ENCODE data around the gene TPPP. TPM values are rescaled to one million over a fixed set of nuclear protein-coding genes. Genes with fewer than 3 reads are reported as not detected.

The TPPP gene
- total and polyA plus RNA-seq, 9 donors = 3.6 to 14.2 (median 7.0) TPM

DNA sequence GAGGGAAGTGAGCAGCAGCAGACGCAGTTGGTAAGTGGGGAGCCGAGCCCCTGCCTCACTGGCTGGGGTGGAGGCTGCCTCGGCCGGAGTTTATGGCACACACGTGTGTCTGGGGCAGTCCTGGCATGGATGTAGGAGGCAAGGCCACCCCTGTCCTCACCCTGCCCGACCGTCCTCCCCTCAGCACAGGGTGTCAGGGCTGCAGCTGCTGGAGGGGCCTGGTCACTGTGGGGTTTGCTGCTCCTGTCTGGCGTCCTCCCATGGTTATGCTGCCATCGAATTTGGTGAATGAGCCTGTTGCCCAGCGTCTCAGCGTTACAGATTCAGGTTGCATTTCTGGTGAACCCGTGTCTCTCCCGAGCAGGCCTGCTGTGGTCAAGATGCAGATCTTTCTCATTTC lies 48.6 kb downstream of the TPPP start:
- Histone ChIP-seq H3K27me3 (ENCODE audit: control insufficient read depth, insufficient read depth, low read length) (no peaks in the 10 kb centered on the region), H3K36me3 (ENCODE audit: control insufficient read depth, insufficient read depth, low read length) (peaks cover 39% of the 10 kb centered on the region), H3K27ac (ENCODE audit: low read length) (no peak overlapping the region), H3K4me3 (ENCODE audit: low read length) (no peak overlapping the region), H3K9me3 (replicated peaks; ENCODE audit: control insufficient read depth, low read depth, low read length) (no peaks in the 10 kb centered on the region), H3K4me1 (ENCODE audit: control insufficient read depth, insufficient read depth, low read length) (peaks cover 14% of the 10 kb centered on the region)
- WGBS (ENCODE audit: insufficient coverage) = 66% methylated on average over 5 of the region's 13 CpGs
- DNase-seq = no peak

DNA sequence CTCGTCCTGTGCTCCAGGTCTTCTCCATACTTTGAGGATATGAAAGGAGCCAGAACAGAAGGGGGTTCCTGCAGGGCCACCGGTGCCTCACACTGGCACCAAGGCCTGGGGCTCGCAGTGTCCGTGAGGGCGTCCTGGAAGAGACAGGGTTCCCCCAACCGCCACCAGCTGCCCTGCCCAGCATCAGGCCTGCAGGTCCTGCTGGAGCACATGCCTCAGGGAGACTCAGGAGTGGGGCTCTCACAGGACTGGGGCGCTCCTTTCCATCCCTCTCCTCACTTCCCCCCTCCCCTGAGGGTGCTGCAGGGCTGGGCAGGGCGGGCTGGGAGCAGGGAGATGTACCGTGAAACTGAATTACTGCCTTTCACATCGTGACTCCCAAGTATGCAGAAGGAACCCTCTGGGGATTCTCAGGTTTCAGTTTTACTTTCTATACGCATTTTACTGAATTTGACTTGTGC lies 49.3 kb downstream of the TPPP start:
- peaks cover 14% of the 10 kb centered on the region for H3K4me1 ChIP-seq (ENCODE audit: control insufficient read depth, insufficient read depth, low read length)
- WGBS (ENCODE audit: insufficient coverage) = 80% methylated on average over 7 of the region's 11 CpGs
- peaks cover 43% of the 10 kb centered on the region for H3K36me3 ChIP-seq (ENCODE audit: control insufficient read depth, insufficient read depth, low read length)
- DNase-seq = peak; percentile 63
- no peak overlapping the region for H3K4me3 ChIP-seq (ENCODE audit: low read length)
- no peaks in the 10 kb centered on the region for H3K27me3 ChIP-seq (ENCODE audit: control insufficient read depth, insufficient read depth, low read length)
- H3K27ac ChIP-seq (ENCODE audit: low read length) = no peak overlapping the region
- no peaks in the 10 kb centered on the region for H3K9me3 ChIP-seq (replicated peaks; ENCODE audit: control insufficient read depth, low read depth, low read length)

DNA sequence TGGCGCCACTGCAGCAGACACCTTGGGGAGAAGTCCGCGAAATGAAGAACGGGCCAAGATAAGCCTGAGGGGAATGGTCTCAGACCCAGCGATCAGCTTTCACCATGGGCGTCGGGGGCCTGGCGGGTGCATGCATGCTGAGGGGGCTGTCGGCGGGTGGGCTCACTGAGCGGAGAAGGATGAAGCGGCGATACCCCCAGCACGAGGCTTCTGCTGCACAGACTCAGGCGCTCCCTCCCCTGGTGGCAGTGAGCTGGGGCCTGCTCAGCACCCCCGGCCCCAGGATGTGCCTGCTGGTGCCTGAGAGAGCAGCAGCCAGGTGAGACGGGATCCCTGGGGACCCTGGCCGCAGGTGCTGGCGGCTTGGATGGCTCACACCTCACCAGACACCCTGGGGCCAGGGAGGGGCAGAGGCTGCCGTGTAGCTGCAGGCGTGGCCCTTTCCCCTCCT lies 49.8 kb downstream of the TPPP start:
- 83% methylated on average over 17 of the region's 21 CpGs for WGBS (ENCODE audit: insufficient coverage)
- Histone ChIP-seq H3K27ac (ENCODE audit: low read length) (no peak overlapping the region), H3K4me3 (ENCODE audit: low read length) (no peak overlapping the region), H3K36me3 (ENCODE audit: control insufficient read depth, insufficient read depth, low read length) (peaks cover 46% of the 10 kb centered on the region), H3K4me1 (ENCODE audit: control insufficient read depth, insufficient read depth, low read length) (peaks cover 14% of the 10 kb centered on the region), H3K27me3 (ENCODE audit: control insufficient read depth, insufficient read depth, low read length) (no peaks in the 10 kb centered on the region), H3K9me3 (replicated peaks; ENCODE audit: control insufficient read depth, low read depth, low read length) (no peaks in the 10 kb centered on the region)
- no peak for DNase-seq

DNA sequence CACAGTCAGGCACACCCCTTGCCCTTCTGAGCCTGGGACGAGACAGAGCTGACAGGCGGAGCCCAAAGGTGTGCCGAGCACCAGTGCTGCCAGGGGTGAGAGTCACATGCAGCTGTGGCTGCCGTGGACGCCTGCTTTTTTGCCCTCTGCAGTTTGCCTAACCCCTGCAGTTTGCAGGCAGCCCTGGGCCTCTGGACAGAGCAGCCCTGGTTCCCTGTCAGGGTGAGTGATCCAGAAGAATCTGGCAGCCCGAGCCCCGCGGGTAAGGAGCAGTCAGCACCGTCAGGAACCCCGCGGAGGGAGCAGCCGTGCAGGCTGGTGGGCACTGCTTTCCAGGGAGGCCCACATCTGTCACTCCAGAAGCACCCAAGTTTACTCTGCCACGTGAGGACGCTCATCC lies 50.7 kb downstream of the TPPP start:
- Histone ChIP-seq H3K4me3 (ENCODE audit: low read length) (no peak overlapping the region), H3K9me3 (replicated peaks; ENCODE audit: control insufficient read depth, low read depth, low read length) (no peaks in the 10 kb centered on the region), H3K36me3 (ENCODE audit: control insufficient read depth, insufficient read depth, low read length) (peaks cover 48% of the 10 kb centered on the region), H3K27ac (ENCODE audit: low read length) (no peak overlapping the region), H3K4me1 (ENCODE audit: control insufficient read depth, insufficient read depth, low read length) (peaks cover 14% of the 10 kb centered on the region), H3K27me3 (ENCODE audit: control insufficient read depth, insufficient read depth, low read length) (no peaks in the 10 kb centered on the region)
- 93% methylated on average over 14 of the region's 14 CpGs for WGBS (ENCODE audit: insufficient coverage)
- no peak for DNase-seq

GRCh38 chr5:641331-641765 lies 51.8 kb downstream of the TPPP start:
- H3K27ac ChIP-seq (ENCODE audit: low read length) = no peak overlapping the region
- H3K27me3 ChIP-seq (ENCODE audit: control insufficient read depth, insufficient read depth, low read length) = no peaks in the 10 kb centered on the region
- peaks cover 14% of the 10 kb centered on the region for H3K4me1 ChIP-seq (ENCODE audit: control insufficient read depth, insufficient read depth, low read length)
- H3K9me3 ChIP-seq (replicated peaks; ENCODE audit: control insufficient read depth, low read depth, low read length) = no peaks in the 10 kb centered on the region
- H3K36me3 ChIP-seq (ENCODE audit: control insufficient read depth, insufficient read depth, low read length) = peaks cover 47% of the 10 kb centered on the region
- no peak overlapping the region for H3K4me3 ChIP-seq (ENCODE audit: low read length)
- WGBS (ENCODE audit: insufficient coverage) = 79% methylated on average over 12 of the region's 14 CpGs
- no peak for DNase-seq

DNA sequence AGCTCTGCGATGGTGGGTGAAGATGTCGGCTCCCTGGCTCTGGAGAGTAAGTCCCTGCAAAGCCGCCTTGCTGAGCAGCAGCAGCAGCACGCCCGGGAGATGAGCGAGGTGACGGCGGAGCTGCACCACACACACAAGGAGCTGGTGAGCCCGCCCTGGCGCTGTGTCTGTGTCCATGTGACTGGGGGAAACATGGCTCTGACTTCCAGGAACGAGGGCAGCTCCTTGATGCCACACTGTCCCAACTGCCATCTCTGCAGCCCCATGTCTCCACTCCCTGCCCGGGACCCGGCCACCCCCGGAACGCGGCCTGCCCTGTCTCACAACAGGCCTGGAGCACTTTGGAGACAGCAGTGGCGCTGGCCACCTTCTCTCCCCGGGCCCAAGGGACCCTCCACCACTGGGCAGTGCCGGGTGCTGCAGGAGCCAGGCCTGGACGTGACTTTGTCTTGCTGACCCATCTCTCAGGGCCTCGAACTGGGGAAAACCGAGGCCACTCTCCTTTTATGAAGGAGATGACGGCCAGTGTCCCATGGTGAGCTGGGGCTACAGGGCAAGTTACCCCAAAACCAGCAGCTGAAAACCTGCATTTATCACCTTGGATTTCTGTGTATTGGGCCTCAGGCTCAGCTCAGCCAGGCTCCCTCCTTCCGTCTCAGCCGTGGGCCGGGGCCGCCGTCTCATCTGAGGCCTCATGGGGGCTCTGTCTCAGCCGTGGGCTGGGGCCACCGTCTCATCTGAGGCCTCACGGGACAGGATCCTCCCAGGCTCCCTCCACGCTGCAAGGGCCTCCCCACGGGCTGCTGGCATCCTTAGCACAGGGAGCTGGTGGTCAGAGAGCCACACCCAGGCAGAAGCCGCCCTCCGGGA lies 52.5 kb downstream of the TPPP start:
- H3K27me3 ChIP-seq (ENCODE audit: control insufficient read depth, insufficient read depth, low read length) = no peaks in the 10 kb centered on the region
- WGBS (ENCODE audit: insufficient coverage) = 90% methylated on average over 34 of the region's 35 CpGs
- H3K9me3 ChIP-seq (replicated peaks; ENCODE audit: control insufficient read depth, low read depth, low read length) = no peaks in the 10 kb centered on the region
- peaks cover 51% of the 10 kb centered on the region for H3K36me3 ChIP-seq (ENCODE audit: control insufficient read depth, insufficient read depth, low read length)
- no peak overlapping the region for H3K27ac ChIP-seq (ENCODE audit: low read length)
- no peak for DNase-seq
- H3K4me1 ChIP-seq (ENCODE audit: control insufficient read depth, insufficient read depth, low read length) = peaks cover 14% of the 10 kb centered on the region
- H3K4me3 ChIP-seq (ENCODE audit: low read length) = no peak overlapping the region

GRCh38 chr5:639584-640213 lies 53.5 kb downstream of the TPPP start:
- H3K27me3 ChIP-seq (ENCODE audit: control insufficient read depth, insufficient read depth, low read length) = no peaks in the 10 kb centered on the region
- WGBS (ENCODE audit: insufficient coverage) = 90% methylated on average over 19 of the region's 20 CpGs
- H3K27ac ChIP-seq (ENCODE audit: low read length) = no peak overlapping the region
- H3K4me1 ChIP-seq (ENCODE audit: control insufficient read depth, insufficient read depth, low read length) = peaks cover 14% of the 10 kb centered on the region
- H3K9me3 ChIP-seq (replicated peaks; ENCODE audit: control insufficient read depth, low read depth, low read length) = no peaks in the 10 kb centered on the region
- no peak overlapping the region for H3K4me3 ChIP-seq (ENCODE audit: low read length)
- H3K36me3 ChIP-seq (ENCODE audit: control insufficient read depth, insufficient read depth, low read length) = peaks cover 55% of the 10 kb centered on the region
- DNase-seq = no peak

DNA sequence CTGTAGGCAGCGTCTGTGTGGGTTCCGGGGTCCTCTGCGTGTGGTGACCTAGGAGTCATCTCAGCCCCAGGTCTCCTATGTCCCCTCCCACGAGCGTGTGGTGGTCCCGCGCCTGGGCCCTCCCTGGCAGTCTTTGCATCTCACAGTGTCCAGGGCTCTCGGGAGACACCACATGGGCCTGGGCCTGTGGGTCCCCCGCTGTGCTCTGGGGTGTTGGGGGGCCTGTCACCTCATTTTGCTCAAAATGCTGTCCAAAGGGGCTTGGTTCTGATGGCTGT lies 54.0 kb downstream of the TPPP start:
- 94% methylated on average over 5 of the region's 9 CpGs for WGBS (ENCODE audit: insufficient coverage)
- Histone ChIP-seq H3K9me3 (replicated peaks; ENCODE audit: control insufficient read depth, low read depth, low read length) (no peaks in the 10 kb centered on the region), H3K27me3 (ENCODE audit: control insufficient read depth, insufficient read depth, low read length) (no peaks in the 10 kb centered on the region), H3K4me1 (ENCODE audit: control insufficient read depth, insufficient read depth, low read length) (peaks cover 9% of the 10 kb centered on the region), H3K27ac (ENCODE audit: low read length) (no peak overlapping the region), H3K36me3 (ENCODE audit: control insufficient read depth, insufficient read depth, low read length) (peaks cover 55% of the 10 kb centered on the region), H3K4me3 (ENCODE audit: low read length) (no peak overlapping the region)
- DNase-seq = no peak

GRCh38 chr5:638501-639252 lies 54.5 kb downstream of the TPPP start:
- WGBS (ENCODE audit: insufficient coverage) = 93% methylated on average over 23 of the region's 29 CpGs
- no peaks in the 10 kb centered on the region for H3K27me3 ChIP-seq (ENCODE audit: control insufficient read depth, insufficient read depth, low read length)
- no peaks in the 10 kb centered on the region for H3K9me3 ChIP-seq (replicated peaks; ENCODE audit: control insufficient read depth, low read depth, low read length)
- DNase-seq = no peak
- H3K4me1 ChIP-seq (ENCODE audit: control insufficient read depth, insufficient read depth, low read length) = peaks cover 6% of the 10 kb centered on the region
- H3K36me3 ChIP-seq (ENCODE audit: control insufficient read depth, insufficient read depth, low read length) = peaks cover 55% of the 10 kb centered on the region
- no peak overlapping the region for H3K4me3 ChIP-seq (ENCODE audit: low read length)
- no peak overlapping the region for H3K27ac ChIP-seq (ENCODE audit: low read length)

Measured in muscle of leg (tissue), 11 donors.